HG02840 (cell line): Measurements from ENCODE around the gene OOSP2.

Experiments used
- ATAC-seq: cut with Tn5 transposase; IDR thresholded peaks from one replicate; pipeline ENCODE4 v1.9.1; 2021; ENCODE audit warnings: mild to moderate bottlenecking, moderate library complexity, moderate number of reproducible peaks; ENCODE audit not compliant: unreplicated experiment, low FRiP score

OOSP2 gene

DNA sequence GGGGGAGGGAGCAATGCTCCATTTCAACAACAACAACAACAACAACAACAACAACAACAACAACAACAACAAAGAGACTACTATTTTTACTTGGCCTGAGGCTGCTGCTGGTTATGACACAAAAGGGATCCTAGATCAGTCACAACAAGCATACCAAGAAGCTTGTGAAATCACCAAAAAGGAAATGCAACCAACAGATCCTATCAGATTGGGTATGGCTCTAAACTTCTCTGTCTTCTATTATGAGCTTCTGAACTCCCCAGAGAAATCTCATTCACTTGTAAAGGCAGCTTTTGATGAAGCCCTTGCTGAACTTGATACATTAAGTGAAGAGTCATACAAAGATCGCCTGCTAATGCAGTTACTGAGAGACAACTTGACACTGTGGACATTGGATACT lies 37.8 kb downstream of the OOSP2 start:
- ATAC-seq: no peak

DNA sequence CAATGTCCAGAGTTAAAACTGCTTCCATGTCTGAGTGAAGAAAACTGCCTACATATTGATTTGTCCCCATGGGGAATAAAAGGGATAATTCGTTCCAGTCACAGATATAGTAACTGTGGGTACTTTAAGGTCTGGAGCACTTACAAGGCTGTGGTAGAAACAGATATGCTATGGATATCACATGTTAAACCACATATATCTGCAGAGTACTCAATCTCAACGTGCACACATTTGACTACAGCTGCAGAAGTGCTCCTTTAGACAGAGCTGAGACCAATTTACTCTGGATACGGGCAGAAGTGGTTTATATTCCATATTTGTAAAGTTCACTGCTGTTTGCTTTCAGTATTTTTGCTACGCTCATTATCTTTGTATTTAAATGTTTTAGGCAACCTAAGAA lies 38.5 kb downstream of the OOSP2 start:
- no peak for ATAC-seq

DNA sequence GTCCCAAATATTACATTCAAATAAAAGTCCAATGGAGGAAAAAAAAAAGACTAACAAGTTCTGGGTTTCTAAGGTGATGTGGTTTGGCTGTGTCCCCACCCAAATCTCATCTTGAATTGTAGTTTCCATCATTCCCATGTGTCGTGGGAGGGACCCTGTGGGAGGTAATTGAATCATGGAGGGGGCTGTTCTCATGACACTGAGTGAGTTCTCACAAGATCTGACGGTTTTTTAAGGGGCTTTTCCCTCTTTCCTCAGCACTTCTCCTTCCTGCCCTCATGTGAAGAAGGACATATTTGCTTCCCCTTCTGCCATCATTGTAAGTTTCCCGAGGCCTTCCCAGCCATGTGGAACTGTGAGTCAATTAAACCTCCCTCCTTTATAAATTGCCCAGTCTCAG lies 40.3 kb downstream of the OOSP2 start:
- no peak for ATAC-seq

DNA sequence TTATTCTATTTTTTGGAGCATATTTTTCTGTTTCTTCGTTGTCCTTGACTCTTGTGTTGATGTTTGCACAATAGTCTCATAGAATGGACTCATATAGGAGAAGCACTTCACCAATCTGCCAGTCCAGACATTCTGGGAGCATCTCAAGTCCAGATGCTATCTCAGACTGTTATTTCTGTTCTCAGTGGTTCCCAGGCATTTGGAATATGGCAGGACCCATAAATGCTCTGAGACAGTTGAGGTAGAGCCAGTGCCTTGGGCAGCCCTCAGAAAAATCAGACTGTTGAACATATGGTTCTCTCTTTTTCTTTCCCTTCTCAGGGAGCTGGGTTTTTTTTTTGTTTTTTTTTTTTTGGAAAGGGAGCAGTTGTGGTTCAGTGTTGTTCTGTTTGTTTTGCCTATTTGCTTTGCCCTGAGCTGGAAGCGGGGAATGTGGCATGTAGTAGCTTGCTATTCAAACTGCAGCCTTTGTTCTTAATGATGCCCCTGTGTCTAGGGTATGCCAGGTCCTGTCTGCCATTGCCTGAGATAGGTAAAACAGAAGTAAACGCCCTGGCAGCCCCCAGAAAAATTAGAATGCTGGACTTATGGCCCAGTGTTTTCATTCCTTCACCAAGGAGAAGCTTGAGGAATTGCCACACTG lies 44.5 kb downstream of the OOSP2 start:
- no peak for ATAC-seq

DNA sequence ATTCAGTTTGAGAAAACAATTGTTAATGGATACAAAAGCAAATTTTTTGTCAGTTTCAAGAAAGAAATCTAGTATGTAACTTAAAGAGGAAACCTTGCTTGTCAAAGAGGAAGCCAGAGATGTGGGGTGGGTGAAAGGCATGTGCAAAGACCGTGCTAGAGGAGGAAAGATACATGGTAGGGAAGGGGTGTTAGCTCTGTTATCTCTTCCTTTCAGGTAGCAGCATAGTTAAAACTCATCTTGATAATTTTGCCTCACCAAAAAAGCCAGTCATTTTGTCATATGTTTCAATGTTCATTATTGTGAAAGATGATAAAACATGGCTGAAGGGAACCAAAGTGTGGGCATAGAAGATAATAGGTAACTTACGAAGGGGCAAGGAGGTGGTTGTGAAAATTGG lies 45.7 kb downstream of the OOSP2 start:
- no peak for ATAC-seq

DNA sequence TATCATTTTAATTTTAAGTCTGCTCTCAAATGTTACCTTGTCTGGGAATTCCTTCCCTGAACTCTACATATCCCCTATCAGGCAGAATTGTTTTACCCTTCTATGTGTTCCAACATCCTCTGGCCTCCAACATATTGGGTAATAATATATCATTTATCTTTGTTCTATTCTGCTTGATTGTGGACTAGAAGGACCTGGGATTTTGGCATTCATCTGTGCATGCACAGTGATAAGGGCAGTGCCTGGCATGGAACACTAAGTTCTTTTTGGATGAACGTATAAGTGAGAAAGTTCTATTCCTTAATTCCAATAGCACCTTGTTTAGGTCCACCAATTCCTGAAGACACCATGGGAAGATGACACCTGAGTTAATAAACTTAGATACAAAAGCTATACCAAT lies 47.0 kb downstream of the OOSP2 start:
- no peak for ATAC-seq

DNA sequence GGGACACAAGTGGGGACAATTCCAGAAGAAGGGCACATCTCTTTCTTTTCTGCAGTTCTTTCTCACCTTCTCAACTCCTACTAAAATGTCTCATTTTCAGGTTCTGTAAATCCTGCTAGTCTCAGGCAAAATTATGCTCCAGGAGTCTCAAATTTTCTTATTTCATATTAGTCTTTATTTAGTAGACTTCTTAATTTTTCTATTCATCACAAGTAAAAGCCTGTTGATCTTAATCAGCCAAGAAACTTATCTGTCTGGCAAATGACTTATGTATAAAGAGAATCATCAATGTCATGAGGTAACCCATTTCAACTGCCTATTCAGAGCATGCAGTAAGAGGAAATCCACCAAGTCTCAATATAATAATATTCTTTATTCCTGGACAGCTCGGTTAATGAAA lies 48.2 kb downstream of the OOSP2 start, which contains the start of gene MS4A2:
MS4A2 (plus strand) TSS at position 301 of the 400 bp plus-strand sequence. CDS start 102 bp downstream, outside the sequence.
- ATAC-seq: no peak

DNA sequence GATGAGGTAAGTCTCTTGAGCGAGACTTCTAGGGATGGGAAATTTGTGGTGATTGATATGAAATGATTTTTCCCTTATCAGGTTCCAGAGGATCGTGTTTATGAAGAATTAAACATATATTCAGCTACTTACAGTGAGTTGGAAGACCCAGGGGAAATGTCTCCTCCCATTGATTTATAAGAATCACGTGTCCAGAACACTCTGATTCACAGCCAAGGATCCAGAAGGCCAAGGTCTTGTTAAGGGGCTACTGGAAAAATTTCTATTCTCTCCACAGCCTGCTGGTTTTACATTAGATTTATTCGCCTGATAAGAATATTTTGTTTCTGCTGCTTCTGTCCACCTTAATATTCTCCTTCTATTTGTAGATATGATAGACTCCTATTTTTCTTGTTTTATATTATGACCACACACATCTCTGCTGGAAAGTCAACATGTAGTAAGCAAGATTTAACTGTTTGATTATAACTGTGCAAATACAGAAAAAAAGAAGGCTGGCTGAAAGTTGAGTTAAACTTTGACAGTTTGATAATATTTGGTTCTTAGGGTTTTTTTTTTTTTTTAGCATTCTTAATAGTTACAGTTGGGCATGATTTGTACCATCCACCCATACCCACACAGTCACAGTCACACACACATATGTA lies 55.4 kb downstream of the OOSP2 start:
- no peak for ATAC-seq

DNA sequence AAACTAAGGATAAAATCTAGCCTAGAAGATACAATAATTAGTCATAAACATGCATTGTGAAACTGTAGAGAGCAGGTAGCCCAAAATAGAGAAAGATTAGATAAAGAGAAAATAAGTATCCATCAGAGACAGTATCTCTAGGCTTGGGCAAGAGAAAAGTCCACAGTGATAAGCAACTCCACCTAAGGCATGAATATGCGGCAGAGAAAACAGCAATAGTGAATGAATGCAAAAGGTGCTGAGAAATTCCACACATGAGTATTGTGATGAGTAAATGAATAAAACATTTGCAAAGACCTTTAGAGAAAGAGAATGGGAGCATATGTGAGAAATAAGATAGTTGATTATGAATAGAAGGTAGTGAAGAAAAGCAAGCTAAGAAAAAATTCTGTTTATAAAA lies 57.0 kb downstream of the OOSP2 start:
- ATAC-seq: no peak
